GM12892 (cell line): ENCODE data around the gene CLDN1.

Experiments used
- POLR2AphosphoS5 ChIP-seq: IDR thresholded peaks from 2 replicates; pipeline ENCODE4 v1.6.1; 2011; ENCODE audit warnings: low read depth, low read length, control low read depth
- TAF1 ChIP-seq: IDR thresholded peaks from 2 replicates; pipeline ENCODE4 v1.6.1; 2011; ENCODE audit warnings: low read depth, mild to moderate bottlenecking, control low read depth, low read length, borderline replicate concordance

- TF ChIP-seq TAF1: no peak
- TF ChIP-seq POLR2AphosphoS5: no peak
These were observed 7.5 kb downstream of the CLDN1 start for GRCh38 chr3:190314741-190315140.
